GM23248 (cell line): ENCODE measurements around the gene PLXDC2. TPM values are rescaled to one million over a fixed set of nuclear protein-coding genes. Genes with fewer than 3 reads are reported as not detected.

Experiments
- DNase-seq: peaks from one replicate; pipeline ENCODE4 v3.0.0-alpha.2; 2015
- H2AFZ ChIP-seq: fragments of 200-600 bp; sonication (generic); 2 replicates; pipeline ENCODE4 v1.6.1; 2016; ENCODE audit warnings: antibody characterized with exemption
- H3F3A ChIP-seq: fragments of 200-600 bp; sonication (generic); 2 replicates; pipeline ENCODE4 v1.6.1; 2016; ENCODE audit warnings: mild to moderate bottlenecking, antibody characterized with exemption, mixed run types; ENCODE audit not compliant: insufficient read depth
- H3K27ac ChIP-seq: fragments of 200-600 bp; sonication (generic); 2 replicates; pipeline ENCODE4 v1.5.1; 2016; ENCODE audit warnings: mild to moderate bottlenecking
- H3K27me3 ChIP-seq: fragments of 200-600 bp; sonication (generic); replicated peaks from 2 replicates; pipeline ENCODE4 v1.6.1; 2016; ENCODE audit warnings: mild to moderate bottlenecking; ENCODE audit not compliant: insufficient read depth
- H3K36me3 ChIP-seq: fragments of 200-600 bp; sonication (generic); 2 replicates; pipeline ENCODE4 v1.6.1; 2016; ENCODE audit warnings: low read depth, mild to moderate bottlenecking
- H3K4me1 ChIP-seq: fragments of 200-600 bp; sonication (generic); 2 replicates; pipeline ENCODE4 v1.6.1; 2016; ENCODE audit warnings: mild to moderate bottlenecking; ENCODE audit not compliant: insufficient read depth
- H3K4me2 ChIP-seq: fragments of 200-600 bp; sonication (generic); one replicate; pipeline ENCODE4 v1.6.1; 2016; ENCODE audit warnings: mild to moderate bottlenecking; ENCODE audit not compliant: unreplicated experiment
- H3K4me3 ChIP-seq: fragments of 200-600 bp; sonication (generic); 2 replicates; pipeline ENCODE4 v1.5.1; 2016; ENCODE audit warnings: mild to moderate bottlenecking
- H3K79me2 ChIP-seq: fragments of 200-600 bp; sonication (generic); 2 replicates; pipeline ENCODE4 v1.6.1; 2016; ENCODE audit warnings: mild to moderate bottlenecking; ENCODE audit not compliant: insufficient read depth
- H3K9ac ChIP-seq: fragments of 200-600 bp; sonication (generic); 2 replicates; pipeline ENCODE4 v1.6.1; 2016; ENCODE audit warnings: mild to moderate bottlenecking
- H3K9me2 ChIP-seq: fragments of 200-600 bp; sonication (generic); 2 replicates; pipeline ENCODE4 v1.6.1; 2016; ENCODE audit warnings: mixed run types, mild to moderate bottlenecking, moderate library complexity; ENCODE audit not compliant: insufficient read depth
- H3K9me3 ChIP-seq: fragments of 200-600 bp; sonication (generic); one replicate; pipeline ENCODE4 v1.6.1; 2017; ENCODE audit warnings: low read depth
- H4K20me1 ChIP-seq: fragments of 200-600 bp; sonication (generic); 2 replicates; pipeline ENCODE4 v1.6.0; 2016; ENCODE audit not compliant: insufficient read depth
- EZH2 ChIP-seq: fragments of 200-600 bp; sonication (generic); IDR thresholded peaks from 2 replicates; pipeline ENCODE4 v1.6.1; 2018; ENCODE audit warnings: antibody characterized with exemption, mild to moderate bottlenecking; ENCODE audit not compliant: insufficient read depth, poor library complexity, severe bottlenecking
- EZH2phosphoT487 ChIP-seq: fragments of 200-600 bp; sonication (generic); IDR thresholded peaks from 2 replicates; pipeline ENCODE4 v1.6.1; 2018; ENCODE audit warnings: antibody characterized with exemption, moderate library complexity, mild to moderate bottlenecking, low read depth; ENCODE audit not compliant: insufficient read depth
- WGBS, 2 experiments: methylation state at CpG; one replicate each; pipeline ENCODE4 v1.1.6; 2015 to 2017; ENCODE audit warnings: low lambda C conversion rate in 2 of 2, low coverage in 1 of 2; ENCODE audit errors: missing lambda C conversion rate in 2 of 2; 5-methylcytosine and 5-hydroxymethylcytosine counted together
- in situ Hi-C: fragments of 300-500 bp; cut with MboI; formaldehyde crosslinking; loops from 2 replicates; pipeline ENCODE4 v1.15.0; 2020
- polyA plus RNA-seq: library from polyadenylated mRNA; unstranded; fragments of >200 nt; fragmentation: Nextera tagmentation; extraction: Ambion mirVana; gene quantifications from 2 replicates; pipeline ENCODE4 v1.2.1, GENCODE V29; 2016
- total RNA-seq: library from RNA; depleted of rRNA; stranded (reverse); fragments of >200 nt; shearing (Covaris generic); gene quantifications from 2 replicates; pipeline ENCODE4 v1.2.3, GENCODE V29; 2014

PLXDC2 gene
- total and polyA plus RNA-seq, 2 experiments from 2014 or later = 0.81 to 2.3 TPM

DNA sequence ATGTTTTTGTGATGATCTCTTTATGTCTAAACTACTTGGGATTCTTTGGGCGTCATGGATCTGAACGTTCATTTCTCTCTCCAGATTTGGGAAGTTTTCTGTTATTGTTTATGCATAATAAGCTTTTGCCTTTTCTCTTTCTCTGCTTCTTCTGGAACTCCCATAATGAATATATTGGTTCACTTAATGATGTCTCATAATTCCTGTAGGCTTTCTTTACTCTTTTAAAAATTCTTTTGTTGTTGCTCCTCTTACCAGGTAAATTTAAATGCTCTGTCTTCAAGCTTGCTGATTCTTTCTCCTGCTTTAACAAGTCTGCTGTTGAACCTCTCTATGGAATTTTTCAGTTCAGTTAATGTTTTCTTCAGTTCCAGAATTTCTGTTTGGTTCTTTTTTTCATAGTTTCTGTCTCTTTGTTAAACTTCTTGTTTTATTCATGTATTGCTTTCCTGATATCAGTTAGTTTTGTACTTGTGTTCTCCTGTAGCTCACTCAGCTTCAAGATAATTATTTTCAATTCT, 317.5 kb downstream of the PLXDC2 start:
- Histone ChIP-seq H3K27ac (no peak overlapping the region), H3K9ac (no peak overlapping the region), H3K27me3 (no peaks in the 10 kb centered on the region), H3K9me2 (no peaks in the 10 kb centered on the region), H3F3A (no peaks in the 10 kb centered on the region), H3K36me3 (no peaks in the 10 kb centered on the region), H4K20me1 (no peaks in the 10 kb centered on the region), H3K79me2 (no peaks in the 10 kb centered on the region), H3K4me3 (no peak overlapping the region), H2AFZ (no peak overlapping the region), H3K4me2 (no peak overlapping the region), H3K4me1 (no peaks in the 10 kb centered on the region), H3K9me3 (peaks cover 3% of the 10 kb centered on the region)
- in situ Hi-C loops = no loop called here
- TF ChIP-seq EZH2 (no peak), EZH2phosphoT487 (no peak)
- no peak for DNase-seq
- WGBS, 2 experiments = 58 to 69% methylated on average over 2 of the region's 2 CpGs

DNA sequence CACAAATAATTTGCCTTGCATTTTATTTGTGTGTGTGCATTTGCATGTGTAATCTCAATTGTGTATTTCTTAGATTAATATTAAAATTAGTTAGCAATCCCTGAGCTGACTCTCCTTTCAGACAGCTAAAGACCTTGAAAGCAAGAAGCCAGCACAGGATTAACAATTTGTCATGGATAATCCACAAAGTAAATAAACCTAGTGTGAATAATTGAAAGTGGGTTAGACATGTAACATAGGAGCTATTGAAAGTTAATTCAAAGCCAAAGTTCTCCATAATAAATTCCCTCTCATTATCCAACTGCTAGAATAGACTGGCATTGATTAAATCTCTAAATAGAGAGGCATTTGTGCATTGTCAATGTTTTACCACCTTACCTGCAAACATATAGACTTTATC, 326.1 kb downstream of the PLXDC2 start:
- no peak overlapping the region for H2AFZ ChIP-seq
- H3K4me3 ChIP-seq = no peak overlapping the region
- H3K27me3 ChIP-seq = no peaks in the 10 kb centered on the region
- H3K4me2 ChIP-seq = no peak overlapping the region
- no peaks in the 10 kb centered on the region for H3K36me3 ChIP-seq
- no peak for DNase-seq
- TF ChIP-seq EZH2 (no peak), EZH2phosphoT487 (no peak)
- H3K27ac ChIP-seq = no peak overlapping the region
- no peaks in the 10 kb centered on the region for H3K79me2 ChIP-seq
- no peaks in the 10 kb centered on the region for H3K4me1 ChIP-seq
- H3F3A ChIP-seq = no peaks in the 10 kb centered on the region
- in situ Hi-C loops = no loop called here
- H3K9me3 ChIP-seq = no peaks in the 10 kb centered on the region
- H4K20me1 ChIP-seq = no peaks in the 10 kb centered on the region
- H3K9me2 ChIP-seq = no peaks in the 10 kb centered on the region
- no peak overlapping the region for H3K9ac ChIP-seq

- H4K20me1 ChIP-seq = no peaks in the 10 kb centered on the region
- DNase-seq = no peak
- H3K4me2 ChIP-seq = no peak overlapping the region
- H3K4me1 ChIP-seq = no peaks in the 10 kb centered on the region
- 7 to 10% methylated on average over 1 of the region's 1 CpG for WGBS, 2 experiments
- TF ChIP-seq EZH2phosphoT487 (no peak), EZH2 (no peak)
- no peak overlapping the region for H3K27ac ChIP-seq
- H2AFZ ChIP-seq = no peak overlapping the region
- no peaks in the 10 kb centered on the region for H3K27me3 ChIP-seq
- no peaks in the 10 kb centered on the region for H3F3A ChIP-seq
- no peak overlapping the region for H3K4me3 ChIP-seq
- H3K79me2 ChIP-seq = no peaks in the 10 kb centered on the region
- H3K9me3 ChIP-seq = no peaks in the 10 kb centered on the region
- no peaks in the 10 kb centered on the region for H3K9me2 ChIP-seq
- no peak overlapping the region for H3K9ac ChIP-seq
- in situ Hi-C loops = no loop called here
- H3K36me3 ChIP-seq = no peaks in the 10 kb centered on the region
Measured at GRCh38 chr10:20144268-20144667, 328.0 kb downstream of the PLXDC2 start.

DNA sequence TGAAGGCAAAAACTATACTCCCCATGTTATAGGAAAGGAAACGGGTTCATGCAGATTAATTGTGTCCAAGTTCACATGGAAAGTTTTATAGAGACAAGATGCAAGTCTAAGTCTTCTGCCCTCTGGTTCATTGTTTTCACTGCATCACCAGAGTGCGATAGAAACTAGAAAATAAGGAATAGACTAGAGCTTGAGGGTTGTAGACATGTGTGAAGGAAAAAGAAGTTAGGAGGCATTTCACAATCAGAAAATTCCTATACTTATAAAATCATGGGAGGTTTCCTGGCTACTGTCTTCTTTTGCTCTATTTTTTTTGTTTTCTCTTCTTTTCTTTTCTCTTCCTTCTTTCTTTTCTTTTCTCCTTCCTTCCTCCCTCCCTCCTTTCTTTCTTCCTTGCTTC, 329.8 kb downstream of the PLXDC2 start:
- no peaks in the 10 kb centered on the region for H3K27me3 ChIP-seq
- H3K9me2 ChIP-seq = peaks cover under 1% of the 10 kb centered on the region; the same call in 1 of the 2 replicates
- H3K79me2 ChIP-seq = no peaks in the 10 kb centered on the region
- no peaks in the 10 kb centered on the region for H4K20me1 ChIP-seq
- H2AFZ ChIP-seq = no peak overlapping the region
- H3K4me1 ChIP-seq = no peaks in the 10 kb centered on the region
- in situ Hi-C loops = no loop called here
- no peak overlapping the region for H3K27ac ChIP-seq
- no peak for TF ChIP-seq EZH2phosphoT487
- no peak for TF ChIP-seq EZH2
- H3K4me3 ChIP-seq = no peak overlapping the region
- no peak overlapping the region for H3K9ac ChIP-seq
- no peaks in the 10 kb centered on the region for H3K36me3 ChIP-seq
- WGBS, 2 experiments = 51 to 65% methylated on average over 2 of the region's 2 CpGs
- no peaks in the 10 kb centered on the region for H3F3A ChIP-seq
- H3K4me2 ChIP-seq = no peak overlapping the region
- DNase-seq = no peak
- no peaks in the 10 kb centered on the region for H3K9me3 ChIP-seq

DNA sequence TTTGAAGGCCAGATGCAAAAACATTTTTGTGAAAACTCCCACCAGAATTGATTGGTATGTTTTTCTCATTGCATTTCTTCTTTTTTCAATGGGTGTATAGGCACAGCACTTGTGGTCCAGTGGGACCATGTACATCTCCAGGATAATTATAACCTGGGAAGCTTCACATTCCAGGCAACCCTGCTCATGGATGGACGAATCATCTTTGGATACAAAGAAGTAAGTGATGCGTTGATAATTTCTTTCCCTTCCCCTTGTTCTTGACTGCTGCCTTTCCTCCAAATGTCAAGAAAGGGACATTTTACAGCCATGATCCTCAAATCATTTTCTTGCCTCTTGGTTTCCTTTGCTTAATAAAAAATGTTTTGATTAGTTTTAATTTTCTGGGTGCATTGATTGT, 331.5 kb downstream of the PLXDC2 start:
- H3K4me1 ChIP-seq = no peaks in the 10 kb centered on the region
- DNase-seq = no peak
- H3K9ac ChIP-seq = no peak overlapping the region
- H3K9me3 ChIP-seq = no peaks in the 10 kb centered on the region
- H4K20me1 ChIP-seq = no peaks in the 10 kb centered on the region
- peaks cover 2% of the 10 kb centered on the region; the same call in 1 of the 2 replicates for H3K9me2 ChIP-seq
- H3K36me3 ChIP-seq = no peaks in the 10 kb centered on the region
- TF ChIP-seq EZH2 (no peak), EZH2phosphoT487 (no peak)
- H3K27me3 ChIP-seq = no peaks in the 10 kb centered on the region
- no peak overlapping the region for H3K4me3 ChIP-seq
- no peak overlapping the region for H3K4me2 ChIP-seq
- 47 to 54% methylated on average over 2 of the region's 2 CpGs for WGBS, 2 experiments
- no peaks in the 10 kb centered on the region for H3F3A ChIP-seq
- no peak overlapping the region for H3K27ac ChIP-seq
- in situ Hi-C loops = no loop called here
- no peaks in the 10 kb centered on the region for H3K79me2 ChIP-seq
- H2AFZ ChIP-seq = no peak overlapping the region
